Measurements from ENCODE around the gene TSC2. TPM values are rescaled to one million over a fixed set of nuclear protein-coding genes. Genes with fewer than 3 reads are reported as not detected.
"Not testable (repeated sequence)": the region's sequence is repeated elsewhere in the genome, so short reads cannot be mapped to it uniquely, and the experiment has no call there.

TSC2 gene
- total RNA-seq, 1 donor from 2014 or later, result 117 TPM

- peak; percentile 11 for ATAC-seq
- DNase-seq (ENCODE audit: low spot score), result no peak
These were observed 38.5 kb upstream of the TSC2 start for GRCh38 chr16:2009164-2009711.

GRCh38 chr16:2009791-2010510 is 37.8 kb upstream of the TSC2 start, which contains the start of gene ZNF598:
TSS of gene ZNF598 (minus strand) at chr16:2009821.
- ATAC-seq (peak; percentile 86), DNase-seq (ENCODE audit: low spot score) (peak; percentile 83)

- not testable (repeated sequence) for ATAC-seq; DNase-seq (ENCODE audit: low spot score)
These were observed 36.1 kb upstream of the TSC2 start for GRCh38 chr16:2011726-2012125.

DNA sequence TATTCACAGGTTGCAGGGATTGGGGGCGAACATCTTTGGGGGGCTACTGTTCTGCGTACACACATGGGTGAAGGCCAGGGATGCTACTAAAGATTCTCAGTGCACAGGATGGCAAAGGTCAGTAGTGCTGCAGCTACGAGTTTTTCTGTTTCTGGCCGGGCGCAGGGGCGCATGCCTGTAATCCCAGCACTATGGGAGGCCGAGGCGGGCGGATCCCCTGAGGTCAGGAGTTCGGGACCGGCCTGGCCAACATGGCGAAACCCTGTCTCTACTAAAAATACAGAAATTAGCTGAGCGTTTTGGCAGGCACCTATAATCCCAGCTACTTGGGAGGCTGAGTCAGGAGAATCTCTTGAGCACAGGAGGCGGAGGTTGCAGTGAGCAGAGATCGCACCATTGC is 34.3 kb upstream of the TSC2 start:
- ATAC-seq, result no peak
- no peak for DNase-seq (ENCODE audit: low spot score)

DNA sequence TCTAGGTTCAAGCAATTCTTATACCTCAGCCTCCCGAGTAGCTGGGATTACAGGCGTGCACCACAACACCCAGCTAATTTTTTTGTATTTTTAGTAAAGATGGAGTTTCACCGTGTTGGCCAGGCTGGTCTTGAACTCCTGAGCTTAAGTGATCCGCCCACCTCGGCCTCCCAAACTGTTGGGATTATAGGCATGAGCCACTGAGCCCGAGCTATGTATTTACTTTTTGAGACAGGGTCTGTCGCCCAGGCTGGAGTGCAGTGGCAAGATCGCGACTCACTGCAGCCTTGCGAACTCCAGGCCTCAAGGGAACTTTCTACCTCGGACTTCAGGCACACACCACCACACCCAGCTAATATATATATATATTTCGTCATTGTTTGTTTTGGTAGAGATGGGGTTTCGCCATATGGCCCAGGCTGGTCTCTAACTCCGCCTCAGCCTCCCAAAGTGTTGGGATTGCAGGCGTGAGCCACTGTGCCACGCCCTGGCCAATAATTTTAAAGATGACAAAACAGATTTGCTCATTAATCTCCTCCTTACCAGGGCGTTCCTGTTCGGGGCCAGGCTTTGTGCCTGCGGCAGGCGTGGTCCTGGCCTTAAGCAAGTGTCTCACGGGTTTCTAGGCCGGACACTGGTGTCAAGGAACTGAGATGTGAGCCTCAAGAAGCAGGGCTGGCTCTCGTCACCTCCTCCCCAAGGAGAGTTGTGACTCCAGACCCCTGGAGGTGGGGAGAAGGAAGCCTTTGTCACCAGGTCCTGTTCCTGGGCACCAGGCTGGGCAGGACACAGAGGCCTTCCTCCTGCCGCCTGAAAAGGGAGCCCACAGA is 32.5 kb upstream of the TSC2 start:
- ATAC-seq (no peak), DNase-seq (ENCODE audit: low spot score) (no peak)

DNA sequence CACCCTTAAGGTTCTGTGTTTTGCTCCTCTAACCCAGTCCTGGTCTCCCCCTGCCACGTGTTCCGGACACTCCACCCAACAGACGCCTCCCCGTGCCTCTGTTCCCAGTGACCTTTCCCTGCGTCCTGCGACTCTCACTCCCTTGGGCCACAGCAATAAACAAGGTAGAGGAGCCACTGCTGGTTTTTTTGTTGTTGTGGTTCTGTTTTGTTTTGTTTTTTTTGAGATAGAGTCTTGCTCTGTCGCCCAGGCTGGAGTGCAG is 31.9 kb upstream of the TSC2 start:
- ATAC-seq (no peak), DNase-seq (ENCODE audit: low spot score) (no peak)

GRCh38 chr16:2016407-2016922 is 31.3 kb upstream of the TSC2 start:
- DNase-seq (ENCODE audit: low spot score) (no peak), ATAC-seq (no peak)

DNA sequence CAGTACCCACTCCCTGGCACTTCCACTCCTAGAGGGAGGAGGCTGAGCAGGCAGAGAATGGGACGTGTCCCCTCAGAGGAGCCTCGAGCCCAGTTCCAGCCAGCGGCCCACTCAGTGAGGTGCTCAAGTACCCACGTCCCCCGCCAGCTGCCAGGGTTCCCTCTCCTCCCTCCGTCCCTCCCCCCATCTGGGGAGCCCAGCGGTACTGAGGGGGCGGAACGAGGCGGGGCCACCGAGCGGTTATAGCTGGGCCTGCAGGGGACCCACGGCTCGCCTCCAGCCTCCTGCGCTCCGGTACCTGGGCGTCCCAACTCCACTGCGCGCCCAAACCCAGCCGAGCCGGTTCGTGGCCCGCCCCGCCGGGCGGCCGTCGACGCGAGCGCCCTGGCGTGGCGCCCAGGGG is 28.3 kb upstream of the TSC2 start, which contains the start of gene NPW:
TSS of gene NPW (plus strand) at position 268 of the 403 bp plus-strand sequence.
- DNase-seq (ENCODE audit: low spot score) (no peak), ATAC-seq (no peak)

DNA sequence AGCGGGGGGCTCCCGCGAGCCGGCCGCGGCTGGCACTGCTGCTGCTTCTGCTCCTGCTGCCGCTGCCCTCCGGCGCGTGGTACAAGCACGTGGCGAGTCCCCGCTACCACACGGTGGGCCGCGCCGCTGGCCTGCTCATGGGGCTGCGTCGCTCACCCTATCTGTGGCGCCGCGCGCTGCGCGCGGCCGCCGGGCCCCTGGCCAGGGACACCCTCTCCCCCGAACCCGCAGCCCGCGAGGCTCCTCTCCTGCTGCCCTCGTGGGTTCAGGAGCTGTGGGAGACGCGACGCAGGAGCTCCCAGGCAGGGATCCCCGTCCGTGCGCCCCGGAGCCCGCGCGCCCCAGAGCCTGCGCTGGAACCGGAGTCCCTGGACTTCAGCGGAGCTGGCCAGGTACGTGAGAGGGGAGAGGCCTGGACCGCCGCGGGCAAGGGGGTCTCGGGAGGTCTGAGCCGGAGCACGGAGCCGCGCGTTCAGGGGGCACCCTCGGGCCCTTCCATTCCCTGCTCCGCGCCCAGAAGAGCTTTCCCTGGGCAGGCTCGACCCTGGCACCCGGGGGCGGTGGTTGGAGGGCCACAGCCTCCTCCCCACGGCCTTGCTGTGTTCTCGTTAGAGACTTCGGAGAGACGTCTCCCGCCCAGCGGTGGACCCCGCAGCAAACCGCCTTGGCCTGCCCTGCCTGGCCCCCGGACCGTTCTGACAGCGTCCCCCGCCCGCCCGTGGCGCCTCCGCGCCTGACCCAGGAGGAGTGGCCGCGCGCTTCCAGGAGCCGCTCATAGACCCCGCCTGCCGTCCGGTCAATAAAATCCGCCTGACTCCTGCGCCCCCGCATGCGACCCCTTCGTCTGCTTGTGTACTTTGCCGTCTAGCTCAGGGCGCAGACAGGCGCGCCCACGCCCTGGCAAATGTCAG is 27.6 kb upstream of the TSC2 start:
- ATAC-seq, result no peak
- no peak for DNase-seq (ENCODE audit: low spot score)

DNA sequence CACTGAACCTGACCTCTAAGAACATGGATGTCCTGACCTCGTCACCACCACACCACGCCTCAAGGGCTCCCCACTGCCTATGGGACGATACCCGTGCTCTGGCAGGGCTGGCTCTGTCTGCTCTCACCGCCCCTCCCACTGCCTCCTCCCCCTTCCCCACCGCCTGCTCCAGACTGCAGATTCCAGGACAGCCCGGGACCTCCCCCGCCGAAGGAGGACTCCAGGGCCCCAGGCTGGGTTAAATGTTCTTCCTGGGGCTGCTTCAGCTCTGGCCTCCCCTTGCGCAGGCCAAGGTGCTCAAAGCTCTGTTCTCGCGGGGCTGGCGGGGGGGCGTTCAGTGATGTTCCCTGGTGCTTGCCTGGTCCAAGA is 25.1 kb upstream of the TSC2 start:
- ATAC-seq (no peak), DNase-seq (ENCODE audit: low spot score) (no peak)

DNA sequence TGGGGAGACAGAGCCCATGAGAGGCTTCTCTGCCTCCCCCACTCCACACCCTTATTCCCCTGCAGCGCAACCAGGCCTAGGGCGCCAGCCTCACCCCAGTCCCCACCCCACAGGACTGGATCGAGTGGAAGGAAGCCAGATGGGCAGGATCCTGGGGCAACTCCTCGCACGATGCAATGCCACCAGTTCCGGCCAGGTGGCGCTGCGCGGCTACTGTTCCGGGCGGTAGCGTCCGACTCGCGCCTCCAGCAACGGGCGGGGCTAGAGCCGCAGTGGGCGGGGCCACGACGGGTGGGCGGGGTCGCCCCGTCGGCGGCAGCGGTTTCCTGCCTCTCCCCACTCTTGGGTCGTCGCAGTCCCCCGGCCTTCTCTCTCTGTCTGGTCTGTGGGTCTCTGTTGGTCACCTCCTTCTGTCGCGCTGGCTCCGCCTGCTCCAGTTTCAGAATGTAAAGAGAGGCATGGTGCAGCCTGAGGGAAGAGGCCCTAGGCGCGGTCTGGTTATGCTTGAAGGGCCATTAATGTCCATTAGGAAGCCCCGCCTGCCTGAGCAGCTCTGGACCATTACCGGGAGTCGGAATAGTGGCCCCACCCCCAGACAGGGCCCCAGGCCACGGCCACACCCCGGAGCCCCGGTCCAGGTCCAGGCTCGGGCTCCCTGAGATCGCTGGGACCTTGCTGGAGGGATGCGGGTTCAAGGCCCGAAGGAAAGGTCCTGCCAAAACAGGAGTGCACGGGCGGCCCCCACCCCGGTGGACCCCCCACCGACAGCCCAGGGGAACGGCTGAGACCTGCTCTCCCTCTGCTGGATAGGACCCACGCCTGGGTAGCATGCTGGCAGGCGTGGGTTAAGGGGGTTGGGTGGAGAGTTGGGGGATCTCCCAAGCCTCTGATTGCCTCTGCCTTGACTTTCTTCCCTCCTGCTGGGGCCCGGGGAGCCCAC is 24.4 kb upstream of the TSC2 start:
- DNase-seq (ENCODE audit: low spot score) (peak; percentile 97), ATAC-seq (peak; percentile 86)

DNA sequence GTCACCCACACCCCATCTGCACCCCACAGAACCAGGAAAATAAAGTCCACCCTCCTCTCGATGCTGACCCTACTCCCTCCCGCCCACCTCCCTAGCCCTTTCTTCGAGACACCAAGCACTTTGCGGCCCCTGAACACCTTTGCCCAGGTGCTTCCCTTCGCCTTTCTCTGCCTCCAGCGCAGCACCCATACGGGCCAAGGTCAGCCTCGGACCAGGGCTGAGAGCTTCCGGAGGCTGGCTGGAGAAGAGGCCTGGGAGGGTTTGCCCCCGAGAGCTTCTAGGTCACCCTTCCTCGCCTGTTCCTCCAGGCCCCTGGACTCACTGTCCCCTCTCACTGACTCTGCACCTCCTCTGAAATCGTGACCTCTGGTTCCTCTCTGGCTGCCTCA is 23.8 kb upstream of the TSC2 start:
- no peak for DNase-seq (ENCODE audit: low spot score)

GRCh38 chr16:2025251-2025650 is 22.5 kb upstream of the TSC2 start:
- no peak for ATAC-seq
- no peak for DNase-seq (ENCODE audit: low spot score)

More for the DNA sequence above, 23.8 kb upstream of the TSC2 start:
- ATAC-seq, result no peak

DNA sequence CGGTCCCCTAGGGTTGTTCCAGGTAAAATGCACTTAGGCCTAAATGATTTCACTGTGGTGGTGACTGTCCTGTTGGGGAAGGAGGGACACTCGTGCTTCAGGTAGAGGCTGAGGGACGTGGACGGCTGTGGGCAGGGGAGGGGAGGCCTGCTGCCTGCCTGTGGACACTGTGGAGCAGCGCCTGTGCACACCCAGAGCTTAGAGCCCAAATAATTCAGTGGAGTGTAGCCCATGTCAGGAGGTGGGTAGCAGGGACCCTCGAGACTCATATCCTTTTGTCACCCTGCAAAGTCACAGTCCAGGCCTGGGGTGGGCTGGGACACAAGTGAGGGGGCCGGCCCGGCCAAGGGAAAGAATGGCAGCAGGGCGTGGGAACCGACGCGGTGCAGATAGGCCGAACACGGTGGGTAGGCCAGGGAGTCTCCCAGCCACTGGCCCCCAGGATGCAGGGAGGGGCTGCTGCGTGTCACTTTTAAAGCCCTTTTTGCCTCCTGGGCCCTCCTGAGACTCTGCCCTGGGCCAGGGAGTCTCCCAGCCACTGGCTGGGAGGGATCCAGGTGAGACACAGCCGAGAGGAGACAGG is 21.8 kb upstream of the TSC2 start:
- DNase-seq (ENCODE audit: low spot score) (no peak), ATAC-seq (no peak)

- peak; percentile 48 for ATAC-seq
- peak; percentile 70 for DNase-seq (ENCODE audit: low spot score)
These were observed 21.2 kb upstream of the TSC2 start, which contains the start of gene NHERF2 for GRCh38 chr16:2026461-2027023. TSS of gene NHERF2 (plus strand) at chr16:2026902. CDS start at chr16:2027006, 104 bp downstream.

DNA sequence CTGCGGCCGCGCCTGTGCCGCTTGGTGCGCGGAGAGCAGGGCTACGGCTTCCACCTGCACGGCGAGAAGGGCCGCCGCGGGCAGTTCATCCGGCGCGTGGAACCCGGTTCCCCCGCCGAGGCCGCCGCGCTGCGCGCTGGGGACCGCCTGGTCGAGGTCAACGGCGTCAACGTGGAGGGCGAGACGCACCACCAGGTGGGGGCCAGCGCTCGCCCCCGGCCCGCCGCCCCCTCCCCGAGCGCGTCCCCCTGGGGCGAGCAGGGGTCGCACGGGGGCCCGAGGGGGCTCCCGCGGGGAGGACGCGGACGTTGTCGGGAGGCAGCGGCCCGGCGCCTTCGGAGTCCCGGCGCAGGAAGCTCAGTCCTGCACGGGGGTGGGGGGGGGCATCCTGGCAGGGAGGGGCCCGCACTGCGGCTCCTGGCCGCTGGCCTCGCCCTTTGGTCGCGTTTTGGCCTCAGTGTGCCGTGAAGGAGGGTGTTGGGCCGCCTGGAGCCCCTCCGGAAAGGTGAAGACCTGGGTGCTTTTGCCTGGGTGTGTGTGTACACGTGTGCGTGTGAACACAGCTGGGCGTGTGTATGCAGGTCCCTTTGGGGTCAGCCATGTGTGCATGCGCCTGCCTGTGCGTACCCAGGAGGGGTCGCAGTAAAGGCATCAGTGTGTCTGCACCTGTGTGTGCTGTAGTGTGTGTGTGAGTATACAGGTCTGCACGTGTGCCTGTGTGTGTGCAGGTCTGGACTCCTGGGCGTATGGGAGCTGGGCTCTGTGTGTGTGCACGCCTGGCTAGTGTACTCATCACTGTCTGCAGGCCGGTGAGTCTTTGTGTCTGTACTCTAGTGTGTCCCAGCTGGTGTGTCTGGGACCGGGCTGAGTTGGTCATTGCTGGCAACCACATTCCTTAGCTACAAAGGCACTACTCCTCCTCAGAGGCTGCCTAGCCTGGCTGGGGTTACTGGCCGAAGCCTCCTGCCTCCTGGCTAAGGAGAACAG is 20.5 kb upstream of the TSC2 start:
- peak; percentile 1 for ATAC-seq
- DNase-seq (ENCODE audit: low spot score), result peak; percentile 58

GRCh38 chr16:2028146-2028545 is 19.6 kb upstream of the TSC2 start:
- no peak for DNase-seq (ENCODE audit: low spot score)
- ATAC-seq, result peak; percentile 1

Measured in left lobe of liver (tissue), 2 donors.